SHP77 (cell line): ENCODE data around the gene NSUN7.
"Not testable (repeated sequence)": the region's sequence is repeated elsewhere in the genome, so short reads cannot be mapped to it uniquely, and the experiment has no call there.

Experiments
- DNase-seq, 2 experiments: peaks; one replicate each; lab custom pipeline; 2025; lab: John Stamatoyannopoulos, UW

NSUN7 gene, protein sequence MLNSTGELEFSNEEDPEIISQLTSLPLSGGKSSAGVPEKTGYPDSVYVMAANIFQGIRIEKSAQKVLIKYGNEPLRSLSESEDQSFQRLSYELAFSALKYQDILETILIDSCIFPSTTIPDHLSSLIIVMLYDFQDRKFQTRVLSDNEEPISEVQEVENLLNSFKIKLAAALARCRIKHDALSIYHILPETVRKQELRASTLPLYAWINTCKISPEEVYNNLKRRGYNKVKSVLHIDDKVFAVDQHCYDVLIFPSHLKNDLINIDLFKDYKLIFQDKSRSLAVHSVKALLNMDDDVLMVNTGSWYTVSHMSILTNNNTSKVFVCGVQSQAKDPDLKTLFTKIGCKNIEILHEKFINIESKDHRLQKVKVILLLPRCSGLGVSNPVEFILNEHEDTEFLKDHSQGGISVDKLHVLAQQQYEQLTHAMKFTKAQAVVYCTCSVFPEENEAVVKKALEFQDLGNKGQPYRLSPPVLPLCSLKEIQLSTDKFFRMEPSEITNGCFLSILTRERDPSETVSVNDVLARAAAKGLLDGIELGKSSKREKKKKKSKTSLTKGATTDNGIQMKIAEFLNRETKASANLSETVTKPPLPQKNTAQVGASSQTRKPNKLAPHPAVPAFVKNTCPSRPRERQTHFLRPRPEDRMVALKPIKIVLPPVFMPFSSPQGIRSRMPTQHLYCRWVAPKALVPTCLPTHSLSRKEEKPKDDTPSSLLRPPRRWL

DNA sequence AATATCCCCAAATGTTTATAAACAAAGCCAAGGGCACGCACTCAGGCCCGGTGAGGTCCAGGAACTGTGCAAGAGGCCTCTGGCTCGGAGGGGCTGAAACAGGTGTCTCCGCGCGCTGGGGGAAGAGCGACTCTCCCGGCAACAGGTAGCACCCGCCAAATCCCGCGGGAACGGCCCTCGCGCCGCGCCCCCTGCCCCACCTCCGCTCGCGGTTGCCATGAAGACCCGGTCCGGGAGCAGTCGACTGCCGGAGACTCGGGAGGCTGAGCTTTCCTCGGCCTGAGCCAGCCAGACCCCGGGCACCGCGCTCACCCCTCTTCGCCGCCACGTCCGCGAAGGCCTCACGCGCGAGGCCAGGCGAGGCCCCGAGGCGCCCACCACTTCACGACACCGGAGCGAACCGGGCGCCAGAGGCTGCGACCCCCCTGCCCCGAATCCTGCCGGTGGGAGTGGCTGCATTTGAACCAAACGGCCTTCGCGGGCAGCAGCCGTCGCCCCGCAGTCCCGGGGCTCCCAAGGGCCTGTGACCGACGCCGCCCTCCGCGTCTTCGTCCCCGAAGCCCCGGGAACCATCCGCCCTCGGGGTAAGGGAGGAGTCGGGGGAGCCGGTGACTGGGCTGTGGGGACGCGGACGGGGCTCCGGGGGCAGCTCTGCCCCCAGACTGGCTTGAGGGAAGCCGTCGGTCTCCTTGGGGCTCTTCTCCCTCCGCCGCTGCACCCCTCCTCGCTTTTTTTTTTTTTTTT is at the start of gene NSUN7:
NSUN7 (plus strand) TSS at position 239 of the 744 bp plus-strand sequence. CDS start 739 bp downstream, outside the sequence.
- DNase-seq: peak; percentile 66 to 67

GRCh38 chr4:40702137-40702799 is 47.5 kb upstream of the NSUN7 start:
- DNase-seq: no peak

GRCh38 chr4:40702800-40703151 is 47.0 kb upstream of the NSUN7 start:
- no peak for DNase-seq

DNA sequence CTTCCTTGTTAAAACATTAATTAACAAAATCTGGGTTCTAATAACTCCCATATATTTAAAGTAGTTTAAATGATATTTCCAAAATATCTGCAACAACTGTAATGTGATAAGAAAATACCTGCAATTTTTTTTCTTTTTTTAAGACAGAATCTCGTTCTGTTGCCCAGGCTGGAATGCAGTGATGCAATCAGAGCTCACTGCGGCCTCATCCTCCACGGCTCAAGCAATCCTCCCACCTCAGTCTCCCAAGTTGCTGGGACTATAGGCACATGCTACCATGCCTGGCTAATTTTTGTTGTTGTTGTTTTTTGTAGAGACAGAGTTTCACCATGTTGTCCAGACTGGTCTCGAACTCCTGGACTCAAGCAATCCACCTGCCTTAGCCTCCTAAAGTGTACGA is 45.7 kb upstream of the NSUN7 start:
- no peak for DNase-seq

GRCh38 chr4:40710484-40711254 is 39.1 kb upstream of the NSUN7 start:
- no peak for DNase-seq

DNA sequence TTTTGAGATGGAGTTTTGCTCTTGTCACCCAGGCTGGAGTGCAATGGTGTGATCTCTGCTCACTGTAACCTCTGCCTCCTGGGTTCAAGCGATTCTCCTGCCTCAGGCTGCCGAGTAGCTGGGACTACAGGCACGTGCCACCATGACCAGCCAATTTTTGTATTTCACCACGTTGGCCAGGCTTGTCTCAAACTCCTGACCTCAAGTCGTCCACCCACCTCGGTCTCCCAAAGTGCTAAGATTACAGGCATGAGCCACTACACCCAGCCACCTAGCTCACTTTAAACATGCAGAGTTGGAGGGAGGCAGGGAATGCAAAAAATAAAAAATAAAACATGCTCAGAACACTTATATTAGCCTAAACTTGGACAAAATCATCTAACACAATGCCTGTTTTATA is 36.8 kb upstream of the NSUN7 start:
- not testable (repeated sequence) for DNase-seq

GRCh38 chr4:40713798-40714197 is 36.0 kb upstream of the NSUN7 start:
- no peak for DNase-seq

DNA sequence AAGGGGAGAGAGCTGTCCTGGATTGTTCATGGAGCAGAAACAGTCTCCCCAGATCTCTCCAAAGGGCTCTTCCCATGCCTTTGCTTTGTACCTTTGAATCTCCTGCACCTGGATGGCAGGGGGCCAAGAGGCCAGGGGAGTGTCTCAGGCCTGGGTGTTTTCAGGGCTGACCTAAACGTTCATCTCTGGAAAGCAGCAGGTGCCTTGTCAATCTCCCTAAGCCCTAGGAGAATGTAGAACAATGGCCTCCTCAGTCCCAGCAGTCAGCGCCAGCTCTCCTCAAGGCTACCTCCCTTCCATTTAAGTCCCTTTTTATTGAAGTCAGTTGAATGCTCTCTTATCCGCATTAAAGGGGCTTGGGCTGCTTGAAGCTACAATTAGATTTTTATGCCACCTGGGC is 31.2 kb upstream of the NSUN7 start:
- DNase-seq: peak; percentile 25 to 26

GRCh38 chr4:40719008-40719623 is 30.6 kb upstream of the NSUN7 start:
- DNase-seq: peak; percentile 14 to 33

DNA sequence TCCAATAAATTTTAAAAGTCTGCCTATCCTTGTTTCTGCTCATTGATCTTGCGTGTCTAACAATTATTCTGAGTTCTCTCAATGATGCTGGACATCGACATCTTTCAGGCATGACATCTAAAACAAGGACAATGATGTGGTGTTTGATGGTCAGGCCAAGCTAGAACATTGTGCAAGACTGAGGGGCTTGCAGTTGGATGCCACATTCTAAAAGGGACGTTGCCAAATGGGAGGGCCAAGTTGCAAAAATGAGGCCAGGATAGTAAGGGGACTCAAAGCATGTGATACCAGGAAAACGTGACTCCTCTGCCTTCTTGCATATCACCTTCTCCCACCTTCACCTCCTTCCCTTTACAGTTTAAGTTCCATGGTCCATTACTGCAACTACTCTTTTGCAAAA is 29.4 kb upstream of the NSUN7 start:
- no peak for DNase-seq

GRCh38 chr4:40720916-40721315 is 28.8 kb upstream of the NSUN7 start:
- no peak for DNase-seq

DNA sequence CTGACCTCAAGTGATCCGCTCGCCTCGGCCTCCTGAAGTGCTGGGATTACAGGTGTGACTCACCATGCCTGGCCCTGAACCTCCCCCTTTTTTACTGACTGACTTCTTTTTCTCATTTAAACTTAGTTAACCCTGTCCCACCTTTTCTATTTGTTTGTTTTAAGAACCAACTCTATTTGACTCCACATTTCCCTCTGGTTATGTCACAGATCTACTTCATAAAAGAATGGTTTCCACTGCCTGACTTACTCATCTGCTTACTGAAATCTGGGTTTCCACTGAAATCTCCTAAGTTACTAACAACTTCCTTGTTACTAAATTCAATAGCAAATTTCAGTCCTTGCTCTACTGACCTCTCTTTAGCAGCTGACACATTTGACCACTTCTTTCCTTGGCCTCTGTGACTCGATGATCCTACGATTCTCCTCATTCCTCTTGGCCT is 28.0 kb upstream of the NSUN7 start:
- no peak for DNase-seq

DNA sequence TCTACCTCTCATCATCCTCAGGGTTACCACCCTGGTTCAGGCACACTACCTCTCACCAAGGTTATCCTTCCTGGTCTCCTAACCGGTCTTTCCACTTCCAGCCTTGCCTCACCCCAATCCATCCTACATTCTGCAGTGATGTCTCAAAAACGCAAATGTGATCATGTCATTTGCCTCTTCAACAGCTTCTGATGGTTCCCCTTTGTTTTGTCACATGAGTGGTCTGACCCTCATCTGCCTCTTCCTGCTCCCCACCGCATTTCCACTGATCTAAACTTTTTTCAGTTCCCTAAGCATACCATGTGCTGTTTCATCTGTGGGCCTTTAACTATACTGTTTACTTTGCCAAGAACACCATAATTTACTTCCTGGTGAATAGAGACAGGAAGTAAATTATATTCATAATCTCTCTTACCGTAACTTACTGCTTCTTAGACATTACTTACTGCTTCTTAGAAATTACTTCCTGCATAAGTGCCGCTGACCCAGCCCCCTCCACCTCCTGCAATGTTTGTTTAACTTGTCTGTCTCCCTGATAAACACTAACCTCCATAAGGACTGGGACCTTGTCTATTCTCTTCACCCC is 27.1 kb upstream of the NSUN7 start:
- no peak for DNase-seq

- DNase-seq: no peak
Observed at GRCh38 chr4:40723728-40724127, 26.0 kb upstream of the NSUN7 start.

- no peak for DNase-seq
Observed at GRCh38 chr4:40728333-40728732, 21.4 kb upstream of the NSUN7 start.

GRCh38 chr4:40729555-40729954 is 20.2 kb upstream of the NSUN7 start:
- DNase-seq: no peak

DNA sequence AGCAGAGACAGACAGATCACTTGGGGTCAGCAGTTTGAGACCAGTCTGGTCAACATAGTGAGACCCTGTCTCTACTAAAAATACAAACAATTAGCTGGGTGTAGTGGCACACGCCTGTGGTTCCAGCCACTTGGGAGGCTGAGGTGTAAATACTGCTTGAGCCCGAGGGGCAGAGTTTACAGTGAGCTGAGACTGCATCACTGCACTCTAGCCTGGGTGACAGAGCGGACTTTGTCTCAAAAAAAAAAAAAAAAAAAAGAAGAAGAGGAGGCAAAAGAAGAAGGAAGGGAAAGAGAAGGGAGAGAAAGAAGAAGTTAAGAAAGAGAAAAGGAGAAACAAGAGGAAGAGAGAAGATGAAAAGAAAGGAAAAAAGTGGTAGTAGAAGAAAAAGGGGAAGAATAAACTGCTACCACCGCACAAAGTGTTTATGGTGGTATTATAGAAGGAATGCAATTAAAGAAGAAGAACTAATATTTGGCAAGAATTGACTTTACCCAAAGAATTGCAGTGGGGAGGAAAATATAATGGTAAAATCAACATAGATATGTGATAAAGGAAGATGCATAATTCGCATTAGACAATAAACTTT is 19.6 kb upstream of the NSUN7 start:
- DNase-seq: no peak

- DNase-seq: no peak
Observed at GRCh38 chr4:40731361-40731760, 18.4 kb upstream of the NSUN7 start.

- peak in 1 of 2 experiments; percentile 3 for DNase-seq
Observed at GRCh38 chr4:40731792-40732245, 17.9 kb upstream of the NSUN7 start.

DNA sequence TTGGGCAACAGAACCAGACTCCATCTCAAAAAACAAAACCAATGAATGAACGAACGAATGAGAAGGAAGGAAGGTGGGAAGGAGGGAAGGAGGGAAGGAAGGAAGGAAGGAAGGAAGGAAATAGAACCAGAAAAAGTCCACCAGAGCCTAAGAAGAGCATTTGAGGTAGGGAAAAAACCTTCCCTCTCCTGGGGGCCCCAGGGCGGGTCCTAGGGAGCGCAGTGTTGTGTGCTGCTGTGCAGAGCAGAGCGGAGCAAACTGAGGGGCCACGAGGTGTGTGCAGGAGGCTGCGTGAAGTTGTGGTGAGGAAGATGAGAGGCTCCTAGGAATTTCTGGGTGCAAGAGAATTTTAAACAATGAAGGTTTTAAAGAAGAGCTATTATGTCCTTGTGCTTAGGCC is 16.0 kb upstream of the NSUN7 start:
- no peak for DNase-seq
